GM10847 (cell line): Measurements from ENCODE around the gene KLK4.

ENCODE experiments used
- POLR2A ChIP-seq: IDR thresholded peaks from 2 replicates; pipeline ENCODE4 v1.6.1; 2011; ENCODE audit not compliant: insufficient read length; ENCODE audit errors: extremely low read depth

KLK4 gene

DNA sequence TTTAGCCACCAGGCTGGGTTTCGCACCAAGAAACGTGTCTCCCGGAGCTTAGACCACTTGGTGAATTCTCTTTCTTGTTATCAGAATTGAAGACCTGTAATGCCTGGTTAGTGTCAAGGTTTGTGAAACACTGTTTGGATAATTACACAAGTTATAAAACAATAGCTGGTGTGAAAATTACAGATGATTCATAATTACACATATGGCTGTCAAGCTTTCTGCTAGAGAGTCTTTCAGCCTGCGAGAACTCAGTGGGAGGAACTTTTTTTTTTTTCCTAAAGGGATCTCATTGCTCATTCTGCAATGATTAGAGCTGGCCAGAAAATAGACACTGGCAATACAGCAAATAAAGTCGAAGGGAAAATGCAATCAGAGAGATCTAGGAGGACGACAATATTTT is 13.4 kb upstream of the KLK4 start:
- no peak for TF ChIP-seq POLR2A

DNA sequence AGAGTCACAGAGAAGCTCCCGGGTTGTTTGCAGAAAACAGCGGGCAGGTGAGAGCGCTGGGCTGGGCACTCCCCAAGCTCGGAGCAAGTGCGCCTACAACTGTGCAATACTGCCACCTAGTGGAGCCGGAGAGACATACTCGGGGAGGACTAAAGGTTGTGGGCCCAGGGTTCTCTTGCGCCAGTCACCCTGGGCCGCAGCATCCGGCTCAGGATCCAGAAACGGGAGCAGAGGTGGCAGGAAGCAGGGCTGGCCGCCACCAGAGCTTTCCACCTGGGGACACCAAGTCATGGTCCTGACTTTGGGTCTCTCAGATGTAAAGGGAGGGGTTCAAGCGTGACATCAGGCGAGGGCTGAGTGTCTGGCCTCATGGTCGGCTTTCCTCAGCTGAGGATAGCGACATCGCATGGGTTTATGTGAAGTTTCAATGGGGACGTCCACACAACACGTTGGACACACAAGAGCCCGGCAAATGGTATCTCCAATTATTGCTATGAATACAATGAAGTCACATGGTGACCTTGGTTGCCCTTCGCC is 11.2 kb upstream of the KLK4 start:
- TF ChIP-seq POLR2A: no peak

GRCh38 chr19:50921426-50922316 is 10.5 kb upstream of the KLK4 start:
- no peak for TF ChIP-seq POLR2A

- no peak for TF ChIP-seq POLR2A
Measured at GRCh38 chr19:50916069-50916468, 4.9 kb upstream of the KLK4 start.

DNA sequence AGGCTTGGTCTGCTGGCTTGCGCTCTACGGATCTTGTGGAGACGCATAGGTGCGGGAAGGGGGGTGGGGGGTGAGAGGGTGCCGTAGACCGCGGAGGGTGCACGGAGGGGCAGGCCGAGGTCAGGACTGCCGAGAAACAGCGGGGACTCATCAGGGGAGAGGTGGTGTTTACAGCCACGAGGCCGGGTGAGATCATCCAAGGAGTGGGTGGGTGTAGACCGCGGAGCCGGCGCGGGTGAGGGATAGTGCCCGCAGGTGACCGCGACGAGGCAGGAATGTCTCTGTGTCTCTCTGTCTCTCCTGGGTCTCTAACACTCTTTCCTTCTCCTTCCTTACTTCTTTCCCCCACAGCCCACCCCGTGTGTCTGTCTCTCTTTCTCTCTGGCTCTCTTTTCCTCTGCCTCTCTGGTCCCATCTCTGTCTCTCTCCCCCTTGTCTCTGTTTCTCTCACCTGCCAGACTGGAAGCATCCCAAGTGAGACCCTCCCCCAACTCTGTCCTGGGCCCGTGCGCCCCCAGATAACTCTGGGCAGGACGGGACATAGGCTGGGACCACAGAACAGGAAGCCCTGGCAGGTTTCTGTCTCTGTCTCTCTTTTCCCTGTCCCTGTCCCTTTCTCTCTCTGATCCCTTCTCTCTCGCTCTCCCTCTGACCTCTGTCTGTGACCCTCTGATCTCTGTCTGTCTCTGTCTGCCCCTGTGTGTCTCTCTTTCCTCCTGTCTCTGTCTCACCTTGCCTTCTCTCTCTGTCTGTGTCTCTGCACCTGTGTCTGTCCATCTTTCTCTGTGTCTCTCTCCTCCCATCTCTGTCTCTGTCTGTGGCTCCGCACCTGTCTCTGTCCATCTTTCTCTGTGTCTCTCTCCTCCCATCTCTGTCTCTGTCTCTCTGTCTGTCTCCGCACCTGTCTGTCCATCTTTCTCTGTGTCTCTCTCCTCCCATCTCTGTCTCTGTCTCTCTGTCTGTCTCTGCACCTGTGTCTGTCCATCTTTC is 1.8 kb upstream of the KLK4 start:
- TF ChIP-seq POLR2A: no peak

- TF ChIP-seq POLR2A: no peak
Measured at GRCh38 chr19:50912102-50912599, 956 bp upstream of the KLK4 start.

GRCh38 chr19:50910722-50911121 is 473 bp downstream of the KLK4 start:
- no peak for TF ChIP-seq POLR2A

DNA sequence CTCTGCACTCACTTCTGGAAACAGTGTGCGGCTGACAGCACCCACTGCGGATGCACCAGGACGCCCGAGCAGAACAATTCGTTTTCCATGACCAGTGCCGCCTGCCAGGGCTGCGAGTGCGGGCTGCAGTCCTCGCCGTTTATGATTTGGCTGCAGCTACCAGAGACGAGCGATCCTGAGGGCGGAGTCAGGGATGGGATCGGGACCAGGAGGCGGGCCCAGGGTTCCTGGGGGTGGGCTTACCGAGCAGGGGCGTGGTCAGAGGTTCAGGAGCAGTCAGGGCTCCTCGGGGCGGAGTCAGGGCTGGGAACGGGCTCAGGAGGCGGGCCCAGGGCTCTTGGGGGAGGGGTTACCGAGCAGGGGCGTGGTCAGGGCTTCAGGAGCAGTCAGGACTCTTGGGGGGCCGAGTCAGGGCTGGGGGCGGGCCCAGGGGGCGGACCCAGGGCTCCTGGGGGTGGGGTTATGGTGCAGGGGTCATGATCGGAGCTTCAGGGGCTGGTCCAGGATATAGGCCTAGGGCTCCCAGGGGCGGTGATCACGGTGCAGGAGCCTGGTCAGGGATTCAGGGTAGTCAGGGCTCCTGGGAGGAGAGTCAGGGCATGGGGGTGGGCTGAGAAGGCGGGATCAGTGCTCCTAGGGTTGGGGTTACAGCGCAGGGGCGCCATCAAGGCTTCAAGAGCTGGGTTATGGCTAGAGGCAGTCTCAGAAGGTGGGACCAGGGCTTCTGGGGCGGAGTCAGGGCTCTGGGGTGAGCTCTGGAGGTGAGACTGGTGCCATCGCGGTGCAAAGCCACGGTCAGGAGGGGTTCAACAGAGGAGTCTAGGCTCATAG is 1.7 kb downstream of the KLK4 start:
- no peak for TF ChIP-seq POLR2A

DNA sequence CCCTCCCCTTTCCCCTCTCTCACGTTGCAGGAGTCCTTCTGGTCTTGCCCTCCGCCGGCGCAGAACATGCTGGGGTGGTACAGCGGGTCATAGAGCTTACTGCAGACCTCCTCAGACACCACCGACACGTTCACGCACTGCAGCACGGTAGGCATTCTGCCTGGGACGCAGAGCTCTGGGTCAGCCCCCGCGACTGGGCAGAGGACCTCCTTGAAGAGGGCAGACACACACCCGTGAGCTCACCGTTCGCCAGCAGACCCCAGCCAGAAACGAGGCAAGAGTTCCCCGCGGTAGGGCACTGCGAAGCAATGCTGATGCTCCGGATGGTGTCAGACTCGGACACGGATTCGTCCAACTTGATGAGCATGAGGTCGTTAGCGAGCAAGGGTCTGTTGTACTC is 2.9 kb downstream of the KLK4 start:
- TF ChIP-seq POLR2A: no peak

GRCh38 chr19:50906217-50906616 is 5.0 kb downstream of the KLK4 start:
- TF ChIP-seq POLR2A: no peak

DNA sequence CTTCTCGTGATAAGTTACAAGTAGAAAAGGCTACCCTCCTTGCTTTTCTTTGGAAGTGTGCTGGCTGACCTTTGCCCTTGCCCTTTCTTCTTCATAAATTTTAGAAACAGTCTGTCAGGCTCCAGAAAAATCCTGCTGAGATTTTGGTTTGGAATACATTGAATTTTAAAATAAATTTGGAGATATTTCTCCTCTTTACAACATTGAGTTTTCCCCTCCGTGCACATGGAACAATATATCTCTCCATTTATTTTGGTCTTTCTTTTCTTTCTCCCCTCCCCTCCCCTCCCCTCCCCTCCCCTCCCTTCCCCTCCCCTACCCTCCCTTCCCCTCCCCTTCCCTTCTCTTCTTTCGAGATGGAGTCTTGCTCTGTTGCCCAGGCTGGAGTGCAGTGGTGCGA is 8.6 kb downstream of the KLK4 start:
- no peak for TF ChIP-seq POLR2A

- no peak for TF ChIP-seq POLR2A
Measured at GRCh38 chr19:50899569-50899968, 11.6 kb downstream of the KLK4 start.

DNA sequence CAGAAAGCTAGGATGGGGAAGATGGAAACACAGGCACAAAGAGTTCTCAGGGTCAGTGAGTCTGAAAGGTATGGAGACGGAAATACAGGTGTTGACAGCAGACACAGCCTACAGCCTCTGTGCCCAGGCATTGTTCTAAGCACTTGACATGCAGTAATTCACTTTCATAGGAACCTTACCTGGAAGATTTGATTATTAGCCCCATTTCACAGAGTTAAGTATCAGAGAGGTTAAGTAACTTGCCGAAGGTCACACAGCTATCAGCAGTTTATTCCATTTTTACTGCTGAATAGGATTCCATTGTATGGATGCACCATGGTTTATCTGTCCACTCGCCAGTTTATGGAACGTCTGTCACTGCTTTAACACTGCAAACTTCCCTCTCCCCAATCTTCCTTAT is 13.2 kb downstream of the KLK4 start:
- no peak for TF ChIP-seq POLR2A

DNA sequence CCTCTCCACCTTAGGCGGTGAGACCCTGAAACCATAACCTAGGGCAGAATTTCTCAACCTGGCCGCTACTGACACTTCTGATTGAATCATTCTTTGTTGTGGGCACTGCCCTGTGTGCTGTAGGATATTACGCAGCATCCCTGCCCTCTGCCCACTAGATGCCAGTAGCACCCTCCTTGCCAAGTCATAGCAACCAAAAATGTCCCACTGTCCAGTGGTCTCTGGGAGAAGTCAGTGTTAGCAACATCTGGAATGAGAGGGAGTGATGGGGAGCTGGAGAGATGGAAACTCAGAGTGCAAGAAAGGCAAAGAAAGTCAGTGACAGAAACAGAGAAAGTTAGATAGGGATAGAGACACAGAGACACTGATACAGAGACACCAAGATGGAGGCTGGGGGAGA is 13.6 kb downstream of the KLK4 start:
- TF ChIP-seq POLR2A: no peak

GRCh38 chr19:50897191-50897607 is 14.0 kb downstream of the KLK4 start:
- no peak for TF ChIP-seq POLR2A
